Measurements from ENCODE around the gene C12orf42.

DNA sequence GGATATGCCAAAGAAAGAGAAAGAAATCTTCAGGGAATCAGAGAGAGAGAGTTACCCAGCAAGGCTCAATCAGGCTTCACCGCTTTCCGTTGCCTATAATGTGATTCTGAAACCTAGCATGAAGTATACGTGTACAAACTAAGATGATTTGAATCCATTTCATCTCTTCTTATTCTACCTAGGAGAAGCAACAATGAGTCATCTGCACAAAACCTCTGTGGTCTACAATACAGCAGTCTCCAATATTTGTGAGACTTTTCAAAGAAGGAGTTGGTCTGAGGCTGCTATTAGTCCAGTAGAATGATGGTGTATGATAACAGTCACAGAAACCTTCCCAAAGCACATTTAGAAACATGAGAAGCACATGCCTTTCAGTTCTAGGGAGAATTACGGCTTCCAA, 141.9 kb downstream of the C12orf42 start:
- TF ChIP-seq CTCF (IDR thresholded peaks at IDR 0.05; ENCODE audit: low read depth, low read length, missing input control) (no peak), REST (IDR thresholded peaks at IDR 0.05) (no peak)

Measured in liver (tissue), 2 donors.